Keratinocyte (primary cell): ENCODE data around the gene SEC24D.

Experiments
- EZH2 ChIP-seq: IDR thresholded peaks from one replicate; pipeline ENCODE4 v1.6.1; 2012; ENCODE audit warnings: inconsistent platforms, mild to moderate bottlenecking, low read length, moderate library complexity
- TF ChIP-seq, protein P1 (sequence below), 3 experiments: IDR thresholded peaks in 1 of 3; conservative IDR thresholded peaks in 1 of 3; optimal IDR thresholded peaks in 1 of 3; 2 replicates in 2 of 3; 3 replicates in 1 of 3; pipeline versions ENCODE3 to v1.5.1; 2011; ENCODE audit warnings: low read length in 3 of 3, mild to moderate bottlenecking in 3 of 3, moderate library complexity in 2 of 3, control low read depth in 1 of 3, inconsistent platforms in 1 of 3; ENCODE audit not compliant: insufficient read depth in 2 of 3; ENCODE audit errors: extremely low read depth in 1 of 3

DNA sequence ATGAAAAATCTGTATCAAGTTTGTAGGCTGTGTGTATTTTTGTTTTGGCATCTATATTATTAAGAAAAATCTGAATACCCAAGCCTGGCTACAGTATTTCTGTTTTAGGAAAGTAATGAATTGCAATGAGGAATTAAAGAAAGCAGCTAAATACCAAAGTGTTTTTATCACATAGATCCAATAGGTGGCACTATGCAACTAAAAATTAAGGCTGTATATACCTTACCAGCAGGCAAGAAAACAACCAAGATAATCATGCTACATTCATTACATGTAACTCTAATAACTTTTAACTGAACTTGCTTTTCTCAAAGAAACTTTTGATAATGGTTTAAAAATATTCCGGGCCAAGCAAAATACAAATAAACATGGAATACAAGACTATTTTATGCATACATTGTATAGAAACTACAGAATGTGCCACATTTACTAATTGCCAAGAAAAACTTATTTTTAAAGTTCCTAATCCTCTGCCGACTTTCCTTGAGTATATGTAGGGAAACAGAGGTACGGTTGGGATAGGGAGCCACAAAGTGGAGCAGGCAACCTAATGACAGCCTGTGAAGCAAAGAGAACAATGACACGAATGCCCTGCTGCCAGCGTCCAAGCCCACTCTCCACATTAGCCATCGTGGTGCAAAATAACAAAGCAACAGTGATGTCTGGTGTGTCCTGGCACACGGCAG, 63.7 kb downstream of the SEC24D start:
- TF ChIP-seq, protein P1, sequence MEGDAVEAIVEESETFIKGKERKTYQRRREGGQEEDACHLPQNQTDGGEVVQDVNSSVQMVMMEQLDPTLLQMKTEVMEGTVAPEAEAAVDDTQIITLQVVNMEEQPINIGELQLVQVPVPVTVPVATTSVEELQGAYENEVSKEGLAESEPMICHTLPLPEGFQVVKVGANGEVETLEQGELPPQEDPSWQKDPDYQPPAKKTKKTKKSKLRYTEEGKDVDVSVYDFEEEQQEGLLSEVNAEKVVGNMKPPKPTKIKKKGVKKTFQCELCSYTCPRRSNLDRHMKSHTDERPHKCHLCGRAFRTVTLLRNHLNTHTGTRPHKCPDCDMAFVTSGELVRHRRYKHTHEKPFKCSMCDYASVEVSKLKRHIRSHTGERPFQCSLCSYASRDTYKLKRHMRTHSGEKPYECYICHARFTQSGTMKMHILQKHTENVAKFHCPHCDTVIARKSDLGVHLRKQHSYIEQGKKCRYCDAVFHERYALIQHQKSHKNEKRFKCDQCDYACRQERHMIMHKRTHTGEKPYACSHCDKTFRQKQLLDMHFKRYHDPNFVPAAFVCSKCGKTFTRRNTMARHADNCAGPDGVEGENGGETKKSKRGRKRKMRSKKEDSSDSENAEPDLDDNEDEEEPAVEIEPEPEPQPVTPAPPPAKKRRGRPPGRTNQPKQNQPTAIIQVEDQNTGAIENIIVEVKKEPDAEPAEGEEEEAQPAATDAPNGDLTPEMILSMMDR (optimal IDR thresholded peaks at IDR 0.05 in 1 of 3, IDR thresholded peaks at IDR 0.05 in 1 of 3, conservative IDR thresholded peaks at IDR 0.05 in 1 of 3; ENCODE audit: extremely low read depth in 1 of 3, insufficient read depth in 2 of 3, low read length in 3 of 3) = peak in 1 of 3 experiments; percentile 27
- TF ChIP-seq EZH2 = no peak
